Stimulated activated CD8-positive, alpha-beta memory T cell treated with anti-CD3 and anti-CD28 coated beads, Interleukin-4, amount 100 ng/mL, for 48 hours (primary cell): Measurements from ENCODE around the gene PPP2R2C.

Experiments
- DNase-seq: peaks from one replicate; pipeline ENCODE4 v3.0.0-alpha.2; 2020

PPP2R2C gene

DNA sequence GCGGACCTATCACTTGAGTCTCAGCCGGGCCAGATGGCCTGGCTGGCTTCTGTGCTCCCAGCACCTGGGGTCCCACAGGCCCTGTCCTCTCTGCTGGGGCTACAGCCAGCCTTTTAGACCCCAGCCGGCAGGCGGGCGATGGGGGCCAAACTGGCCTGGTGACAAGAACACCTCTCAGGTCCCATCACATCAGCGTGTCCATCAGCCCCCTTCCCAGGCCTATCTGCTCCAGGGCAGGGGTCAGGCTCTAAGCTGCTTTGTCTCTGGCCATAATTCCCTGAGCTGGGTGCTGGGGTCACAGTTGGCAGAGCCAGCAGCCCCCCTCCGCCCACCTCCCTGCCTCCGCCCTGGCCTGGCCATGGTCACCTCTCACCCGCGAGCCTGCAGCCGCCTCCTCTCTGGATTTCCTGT lies 77.7 kb downstream of the PPP2R2C start:
- DNase-seq = no peak

DNA sequence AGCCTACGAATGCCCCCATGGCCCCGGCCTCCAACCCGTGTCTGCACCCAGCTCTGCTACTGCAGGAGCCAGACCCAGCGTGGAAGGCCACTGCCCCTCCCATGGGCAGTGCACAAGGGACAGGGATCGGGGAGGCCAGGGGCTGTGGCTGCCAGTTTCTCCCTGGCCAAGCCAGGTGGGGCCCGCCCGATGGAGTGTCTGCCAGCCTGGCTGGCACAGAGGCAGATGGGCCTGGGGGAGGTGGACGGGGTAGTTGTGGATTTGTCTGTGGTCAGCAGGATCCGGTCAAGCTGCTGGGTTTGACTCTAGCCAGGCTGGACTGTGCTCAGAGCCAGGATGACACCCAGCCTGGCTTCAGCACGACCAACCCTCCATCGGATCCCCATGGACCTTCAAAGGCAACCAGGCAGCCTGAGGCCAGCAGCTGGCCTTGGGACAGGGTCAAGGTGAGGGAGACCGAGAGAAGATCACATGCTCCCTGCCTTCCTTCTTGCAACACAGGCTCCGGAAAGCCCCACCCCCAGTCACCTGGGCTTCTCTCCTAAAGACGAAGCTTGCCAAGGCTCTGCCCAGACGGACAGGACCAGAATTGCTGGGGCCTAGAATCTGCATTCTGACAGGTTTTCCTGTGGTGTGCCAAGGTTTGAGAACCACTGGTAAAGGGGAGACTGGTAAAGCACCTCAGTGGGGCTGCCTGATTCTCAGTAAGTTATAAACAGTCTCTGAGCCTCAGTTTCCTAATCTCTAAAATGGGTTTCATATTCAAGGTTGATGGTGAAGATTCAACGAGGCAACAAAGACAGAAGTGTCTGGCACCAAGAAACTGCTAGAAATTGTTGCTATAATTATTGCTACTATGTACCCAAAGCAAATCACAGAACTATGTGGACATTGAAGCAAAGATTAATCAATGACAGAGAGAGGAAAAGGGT lies 78.6 kb downstream of the PPP2R2C start:
- no peak for DNase-seq

DNA sequence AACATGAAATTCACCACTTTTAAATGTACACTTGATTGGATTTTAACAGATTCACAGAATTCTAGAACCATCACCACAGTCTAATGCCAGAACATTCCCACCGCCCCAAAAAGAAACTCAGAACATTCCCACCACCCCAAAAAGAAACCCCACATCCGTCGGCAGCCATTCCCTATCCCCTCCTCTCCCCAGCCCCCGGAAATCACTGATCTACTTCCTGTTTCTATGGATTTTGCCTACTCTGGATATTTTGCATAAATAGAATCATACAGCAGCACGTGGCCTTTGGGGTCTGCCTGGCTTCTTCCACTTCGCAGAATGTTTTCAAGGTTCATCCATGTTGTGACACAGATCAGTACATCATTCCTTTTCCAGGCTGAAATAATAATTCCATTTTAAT lies 79.3 kb downstream of the PPP2R2C start:
- no peak for DNase-seq

DNA sequence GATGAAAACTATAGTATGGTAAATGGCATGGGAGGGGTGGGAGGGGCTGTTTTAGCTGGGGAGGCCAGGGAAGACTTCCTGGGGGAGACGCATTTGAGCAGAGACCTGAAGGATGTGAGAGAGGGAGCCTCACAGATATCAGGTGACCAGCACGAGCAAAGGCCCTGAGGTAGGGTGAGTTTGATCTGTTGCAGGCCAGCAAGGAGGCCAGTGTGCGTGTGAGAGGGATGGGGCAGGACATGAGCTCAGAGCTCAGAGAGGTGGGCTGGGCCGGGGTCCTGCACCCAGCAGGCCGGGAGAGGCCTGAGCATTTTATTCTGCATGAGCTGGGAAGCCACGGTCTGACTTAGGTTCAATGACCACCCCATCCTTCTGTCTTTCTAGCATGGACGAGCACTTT lies 80.0 kb downstream of the PPP2R2C start:
- no peak for DNase-seq

DNA sequence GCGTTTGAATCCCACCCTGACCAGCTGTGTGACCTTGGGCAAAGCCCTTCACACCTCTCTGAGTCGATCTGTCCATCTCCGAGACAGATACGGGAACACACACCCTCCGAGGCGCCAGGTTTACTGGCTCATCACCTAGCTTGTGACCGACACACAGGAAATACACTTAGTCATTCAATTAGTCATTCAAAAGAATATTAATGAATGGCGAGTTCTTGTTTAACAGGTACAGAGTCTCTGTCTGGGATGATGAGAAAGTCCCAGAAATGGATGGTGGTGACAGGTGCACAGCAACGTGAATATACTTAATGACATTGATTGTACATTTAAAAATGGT lies 80.6 kb downstream of the PPP2R2C start:
- DNase-seq = no peak

DNA sequence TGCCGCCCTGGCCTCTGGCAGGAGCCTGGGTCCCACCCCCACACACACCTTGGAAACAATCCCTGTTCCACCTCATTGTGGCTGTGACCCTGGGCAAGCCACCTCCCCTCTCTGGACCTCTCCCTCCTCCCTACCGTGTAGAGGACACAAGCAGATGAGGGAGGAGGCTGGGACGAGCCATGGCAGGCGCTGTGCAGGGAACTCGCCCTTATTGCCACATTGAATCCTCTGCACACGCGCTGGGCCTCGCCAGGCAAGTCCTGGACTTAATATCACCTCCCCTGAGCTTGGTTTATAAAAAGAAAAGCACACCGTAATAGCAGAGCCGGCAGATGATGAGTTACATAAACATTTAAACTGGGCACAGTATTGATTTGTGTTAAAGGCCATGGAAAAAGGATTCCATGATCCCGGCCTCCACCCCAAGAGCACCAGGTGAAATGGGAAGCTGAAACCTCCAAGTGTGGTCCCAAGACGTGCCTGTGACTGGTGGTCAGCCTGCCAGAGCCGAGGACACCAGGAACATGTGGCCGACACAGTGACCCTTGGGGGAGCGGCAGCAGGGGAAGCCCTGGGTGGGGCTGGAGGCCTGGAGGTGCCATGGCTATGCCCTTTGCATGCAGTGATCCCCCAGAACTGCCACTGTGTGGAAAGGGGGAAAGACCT lies 81.1 kb downstream of the PPP2R2C start:
- no peak for DNase-seq

DNA sequence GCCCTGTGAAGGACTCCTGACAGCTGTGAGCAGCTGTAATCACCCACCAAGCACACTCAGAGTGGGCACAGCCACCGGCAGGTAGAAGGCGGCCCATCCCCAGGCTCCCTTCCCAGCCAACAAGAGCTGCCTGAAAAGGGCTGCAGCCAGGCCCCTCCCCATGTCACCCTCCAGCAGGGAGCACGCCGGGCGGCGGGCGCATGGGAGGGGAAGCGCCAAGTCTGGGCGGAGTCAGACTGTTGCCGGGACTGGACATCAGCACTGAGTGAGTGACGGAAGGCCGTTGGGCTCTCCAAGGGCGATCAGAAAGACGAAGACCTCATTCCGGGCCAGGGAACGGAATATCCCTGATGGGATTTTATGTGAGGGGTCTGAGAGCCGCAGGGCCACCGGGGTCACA lies 82.1 kb downstream of the PPP2R2C start:
- DNase-seq = no peak

DNA sequence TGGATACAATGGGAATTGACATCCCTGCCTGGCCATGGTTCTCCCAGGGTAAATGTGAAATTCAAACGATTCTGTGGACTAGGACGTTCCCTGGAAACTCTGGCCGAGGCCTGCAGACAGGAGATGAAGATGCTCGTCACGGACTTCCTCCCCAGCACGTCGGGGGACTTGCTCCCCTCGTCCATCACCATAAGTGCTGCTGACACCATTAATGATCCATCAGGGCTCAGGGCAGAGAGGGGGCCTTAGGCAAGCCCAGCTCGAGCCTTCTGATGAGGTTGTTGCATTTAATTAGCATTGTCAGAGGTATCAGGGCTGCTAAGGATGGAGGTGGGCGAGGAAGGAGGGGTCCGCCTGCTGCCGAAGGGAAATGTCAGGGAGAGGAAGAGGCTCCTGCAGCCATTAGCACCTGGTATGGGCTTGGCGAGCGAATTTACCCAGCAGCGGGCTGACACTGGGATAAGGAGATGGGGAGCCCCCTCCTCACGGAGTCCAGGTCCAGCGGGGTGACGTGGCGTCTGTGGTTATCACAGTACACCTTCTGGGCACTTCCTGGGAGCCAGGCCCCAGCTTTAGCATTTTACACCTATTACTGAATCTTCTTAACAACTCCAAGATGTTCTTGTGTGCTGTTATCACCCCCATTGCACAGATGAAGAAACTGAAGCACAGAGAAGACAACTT lies 83.1 kb downstream of the PPP2R2C start:
- no peak for DNase-seq

DNA sequence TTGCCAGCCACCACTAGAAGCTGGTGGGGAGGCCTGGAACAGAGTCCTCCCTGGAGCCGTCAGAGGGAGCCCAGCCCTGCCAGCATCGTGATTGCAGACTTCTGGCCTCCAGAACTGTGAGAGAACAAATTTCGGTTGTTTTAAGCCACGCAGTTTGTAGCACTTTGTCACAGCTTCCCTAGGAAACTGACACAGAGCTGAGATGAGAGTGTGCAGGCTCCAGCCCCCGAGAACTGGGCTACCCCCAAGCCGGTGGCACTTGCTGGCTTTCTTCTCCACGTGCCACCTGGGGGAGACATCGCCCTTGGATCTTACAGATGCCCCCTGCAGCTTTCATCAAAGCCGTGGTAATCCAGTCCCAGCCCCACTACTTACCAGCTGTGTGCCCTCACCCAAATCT lies 83.7 kb downstream of the PPP2R2C start:
- no peak for DNase-seq

DNA sequence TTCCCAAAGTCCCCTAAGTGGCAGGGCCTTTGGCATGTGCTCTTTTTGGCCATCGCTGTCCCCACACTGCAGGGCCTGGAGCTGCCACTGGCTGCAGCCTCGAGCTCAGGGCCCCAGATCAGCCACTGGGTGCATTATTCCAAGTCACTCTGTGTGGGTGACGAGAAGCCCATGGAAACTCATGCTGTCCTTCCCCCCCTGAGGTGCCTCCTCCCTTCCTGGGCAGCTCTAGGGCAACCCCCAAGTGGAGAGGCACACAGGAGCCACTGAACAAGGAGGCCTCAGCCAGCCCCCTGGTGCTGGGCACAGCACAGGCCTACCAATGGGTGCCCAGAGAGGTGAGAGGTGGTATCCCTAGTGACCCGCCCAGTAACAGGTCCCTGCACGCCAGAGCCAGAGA lies 84.5 kb downstream of the PPP2R2C start:
- DNase-seq = no peak

DNA sequence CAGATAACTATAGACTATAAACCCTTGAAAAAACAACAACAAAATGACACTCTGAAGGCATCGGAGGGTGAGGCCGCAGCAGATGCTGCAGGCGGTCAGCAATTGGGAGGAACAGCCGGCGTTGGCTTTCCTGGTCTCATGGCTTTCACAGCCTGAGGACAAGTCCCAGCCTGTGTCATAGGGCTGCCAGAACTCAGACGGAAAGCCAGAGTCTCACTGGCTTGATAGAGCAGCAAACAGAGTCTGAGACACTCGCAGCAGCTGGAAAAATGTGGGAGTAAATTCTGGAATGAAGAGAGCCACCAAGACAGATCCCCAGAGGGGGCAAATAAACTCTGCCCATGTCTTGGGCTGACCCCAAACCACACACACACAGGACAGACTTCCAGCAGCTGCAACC lies 86.3 kb downstream of the PPP2R2C start:
- DNase-seq = no peak

DNA sequence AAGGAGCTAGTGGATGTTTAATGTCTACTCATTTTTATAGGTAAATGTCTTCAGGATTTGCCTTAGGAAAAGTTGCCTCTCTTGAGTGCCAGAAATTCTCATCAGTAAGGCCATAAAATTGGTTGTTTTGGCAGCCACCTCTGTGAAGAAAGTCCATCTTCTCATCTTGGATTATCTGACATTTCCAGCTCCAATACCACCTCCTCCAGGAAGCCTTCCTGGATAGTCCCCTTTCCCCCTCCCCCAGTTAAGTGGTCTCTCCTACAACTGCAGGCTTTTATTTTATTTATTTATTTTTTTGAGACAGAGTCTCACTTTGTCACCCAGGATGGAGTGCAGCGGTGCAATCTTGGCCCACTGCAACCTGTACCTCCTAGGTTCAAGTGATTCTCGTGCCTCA lies 87.1 kb downstream of the PPP2R2C start:
- DNase-seq = no peak

DNA sequence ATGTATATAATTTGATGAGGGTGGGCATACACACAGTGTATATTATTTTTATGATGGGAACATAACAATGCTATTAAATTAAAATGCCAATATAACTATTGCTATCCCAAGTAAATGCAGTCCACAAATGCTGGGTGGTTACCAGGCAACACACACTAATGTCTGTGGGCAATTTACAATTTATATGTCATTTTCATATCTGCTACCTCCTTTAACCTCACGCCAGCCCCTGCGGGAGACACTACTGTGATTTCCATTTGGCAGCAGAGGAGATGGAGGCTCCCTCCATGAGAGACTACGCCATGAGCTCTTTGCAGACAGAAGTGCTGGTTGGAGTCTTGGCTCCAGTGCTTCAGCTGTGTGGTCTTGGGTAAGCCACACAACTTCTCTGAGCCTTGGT lies 87.9 kb downstream of the PPP2R2C start:
- no peak for DNase-seq

DNA sequence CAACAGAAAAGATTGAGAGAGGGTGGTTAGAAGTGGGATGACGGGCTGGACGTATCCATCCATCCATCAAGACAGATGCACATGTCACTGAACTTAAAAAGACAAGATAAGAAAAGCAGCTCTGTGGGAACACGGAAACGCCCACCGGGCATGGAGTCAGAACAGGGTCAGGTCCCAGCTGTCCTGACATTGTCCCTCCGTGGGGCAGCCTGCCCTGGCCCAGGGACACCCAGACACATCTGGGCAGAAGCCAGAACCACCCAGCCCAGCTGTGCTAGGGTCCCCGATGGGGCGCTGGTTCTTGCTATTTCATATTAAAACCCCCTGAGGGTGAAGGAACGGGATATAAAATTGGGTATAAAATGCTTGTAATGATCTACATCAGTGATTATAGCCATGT lies 88.5 kb downstream of the PPP2R2C start:
- no peak for DNase-seq

DNA sequence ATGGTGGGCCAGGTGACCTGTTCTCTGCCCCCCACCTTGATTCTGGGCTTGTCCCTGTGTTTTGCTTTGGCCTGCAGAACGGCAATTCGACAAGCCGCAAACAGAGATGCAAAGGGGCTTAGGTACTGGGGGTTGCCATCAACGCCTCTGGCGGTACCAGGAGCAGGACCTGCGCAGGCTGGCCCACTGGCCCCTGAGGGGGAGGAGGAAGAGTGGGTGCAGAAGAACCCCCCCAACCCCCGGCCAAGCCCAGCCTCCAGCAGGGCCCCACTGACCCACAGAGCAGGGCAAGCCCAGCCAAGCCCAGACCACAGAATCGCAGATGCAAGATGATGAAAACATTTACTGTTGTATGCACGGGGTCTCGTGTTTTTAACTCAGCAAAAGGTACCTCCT lies 89.4 kb downstream of the PPP2R2C start:
- DNase-seq = no peak

DNA sequence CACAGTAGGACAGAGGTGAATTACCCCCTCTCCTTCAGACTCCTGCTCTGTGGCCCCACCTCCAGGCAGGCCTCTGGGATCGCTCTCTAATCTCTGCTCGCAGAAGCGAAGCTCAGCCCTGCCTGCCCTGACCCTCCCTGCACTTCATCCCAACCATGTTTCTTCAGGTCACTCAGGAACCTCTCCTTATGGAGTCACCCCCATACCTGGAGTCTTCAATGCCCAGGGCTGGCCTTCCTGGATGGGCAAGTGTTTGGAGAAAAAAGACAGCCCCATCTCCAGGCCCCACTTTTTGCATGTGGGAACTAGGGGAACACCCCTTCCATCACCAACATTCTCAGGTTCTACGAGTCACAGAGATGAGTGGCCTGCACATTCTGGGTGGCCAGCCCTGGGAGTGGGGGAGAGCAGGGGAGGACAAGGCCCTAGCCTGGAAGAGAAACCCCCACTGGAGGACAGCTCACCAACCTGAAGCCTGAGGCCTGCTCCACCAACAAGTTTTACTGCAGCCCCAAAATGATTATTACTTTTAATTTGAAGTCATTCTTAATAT lies 90.8 kb downstream of the PPP2R2C start:
- DNase-seq = no peak

DNA sequence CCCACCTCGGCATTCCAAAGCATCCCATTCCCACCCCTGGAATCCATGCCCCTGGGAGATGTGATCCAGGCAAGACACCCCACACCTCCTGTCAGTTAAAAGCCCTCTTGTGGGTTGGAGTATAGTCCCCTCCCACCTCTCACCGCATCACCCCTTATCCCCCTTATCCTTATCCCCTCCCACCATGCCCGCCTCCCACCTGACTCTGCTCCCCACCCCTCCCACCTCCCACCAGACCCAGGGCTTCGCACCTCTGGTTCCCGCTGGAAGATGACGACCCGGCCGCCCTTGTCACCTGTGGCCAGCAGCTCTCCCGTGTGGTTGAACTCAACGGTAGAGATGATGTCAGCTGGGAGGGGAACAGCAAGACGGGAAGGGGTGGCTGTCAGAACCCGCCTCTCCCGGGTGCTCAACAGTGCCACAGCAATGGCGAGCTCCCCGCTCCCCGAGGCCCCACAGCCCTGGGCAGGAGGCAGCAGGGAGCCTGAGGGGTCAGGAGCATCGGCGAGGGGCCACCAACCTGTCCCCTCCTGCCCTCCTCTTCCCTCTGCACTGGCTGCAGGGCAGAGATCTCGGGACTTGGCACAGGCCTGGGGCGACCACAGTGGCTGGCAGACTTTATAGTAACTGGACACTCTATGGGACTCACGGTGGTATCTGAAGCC lies 91.5 kb downstream of the PPP2R2C start:
- no peak for DNase-seq

DNA sequence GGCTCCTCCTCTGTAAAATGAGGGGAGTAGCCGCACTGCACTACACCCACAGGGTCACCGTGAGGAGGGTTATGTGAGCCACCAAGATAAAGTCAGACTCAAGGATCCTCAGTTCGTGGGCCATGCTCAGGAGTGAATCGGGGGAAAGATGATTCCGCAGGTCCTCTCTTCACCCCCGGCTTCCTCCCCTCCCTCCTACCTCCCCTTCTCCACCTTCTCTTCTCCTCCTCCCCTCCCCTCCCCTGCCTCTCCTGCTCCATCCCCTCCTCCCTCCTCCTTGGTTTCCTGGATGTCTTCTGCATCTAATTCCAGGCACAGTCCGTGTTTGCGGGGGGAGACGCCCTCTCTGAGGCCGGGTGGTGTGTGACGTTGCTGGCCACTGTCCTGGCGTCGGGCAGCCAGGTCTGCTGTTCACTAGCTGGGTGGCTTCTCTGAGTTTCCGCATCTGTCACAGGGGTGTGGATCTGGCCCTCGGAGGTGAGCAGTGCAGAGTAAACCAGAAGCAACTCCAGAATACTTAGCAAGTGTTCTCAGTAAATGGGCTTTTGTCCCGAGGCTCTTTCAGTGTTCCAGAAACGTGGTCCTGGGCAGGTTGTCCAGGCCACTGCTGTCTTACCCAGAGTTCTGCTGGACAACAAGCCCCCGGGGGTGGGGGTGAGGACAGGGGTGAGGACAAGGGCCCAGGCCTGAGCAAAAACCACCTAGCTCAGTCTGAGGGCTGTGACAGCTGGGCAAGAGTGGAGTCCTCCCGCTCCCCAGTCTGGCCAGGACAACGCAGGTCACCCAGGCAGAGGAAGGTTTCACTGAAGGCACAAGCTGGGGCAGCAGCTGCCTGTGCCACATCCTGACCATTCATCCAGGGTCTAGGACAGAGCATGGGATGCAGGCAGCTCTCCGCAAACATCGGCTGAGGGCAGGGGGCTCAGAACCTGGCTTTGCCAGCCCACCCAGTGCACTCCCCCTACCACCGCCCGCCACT lies 92.4 kb downstream of the PPP2R2C start:
- DNase-seq = no peak

DNA sequence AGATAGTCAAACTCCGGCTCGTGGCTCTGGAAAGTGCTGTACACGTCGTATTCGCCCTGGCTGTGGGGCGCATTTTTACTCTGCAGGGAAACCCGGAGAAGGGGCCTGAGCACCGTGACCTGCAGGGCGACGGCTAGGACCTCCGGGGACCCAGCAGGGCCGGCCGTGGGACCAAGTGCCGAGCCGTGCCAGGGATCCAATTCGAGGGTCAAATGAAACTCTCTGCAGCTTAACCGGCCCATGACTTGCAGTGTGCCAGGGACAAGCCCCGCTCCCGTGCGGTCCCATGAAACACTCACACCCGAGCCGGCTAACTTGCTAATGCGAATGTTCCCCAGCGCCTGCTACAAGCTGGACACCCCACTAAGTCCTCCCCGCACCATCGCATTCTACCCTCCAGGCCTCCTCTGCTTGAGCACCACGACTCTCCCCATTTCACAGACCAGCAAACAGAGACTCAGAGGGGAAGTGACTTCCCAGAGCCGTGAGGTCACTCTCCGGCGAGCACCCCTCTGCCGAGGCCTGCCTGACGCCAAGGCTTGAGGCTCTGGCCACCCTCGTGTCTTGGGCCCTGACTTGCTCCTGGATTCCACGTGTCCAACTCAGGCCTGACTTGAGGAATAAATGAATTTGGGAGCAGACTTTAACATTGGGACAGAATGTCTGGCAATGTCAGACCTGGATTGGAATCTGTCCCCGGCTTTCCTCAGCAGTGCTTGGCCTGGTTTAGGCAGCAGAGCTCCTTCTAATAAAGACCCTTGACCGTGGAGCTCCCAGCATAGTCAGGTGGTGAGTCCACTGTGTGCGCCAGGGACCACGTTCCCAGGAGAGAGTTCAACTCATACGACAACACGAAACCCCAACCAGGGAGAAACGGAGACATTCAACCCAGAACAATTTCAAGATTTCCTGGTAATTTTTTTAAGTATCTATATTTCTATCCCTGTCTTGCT lies 93.6 kb downstream of the PPP2R2C start:
- no peak for DNase-seq

DNA sequence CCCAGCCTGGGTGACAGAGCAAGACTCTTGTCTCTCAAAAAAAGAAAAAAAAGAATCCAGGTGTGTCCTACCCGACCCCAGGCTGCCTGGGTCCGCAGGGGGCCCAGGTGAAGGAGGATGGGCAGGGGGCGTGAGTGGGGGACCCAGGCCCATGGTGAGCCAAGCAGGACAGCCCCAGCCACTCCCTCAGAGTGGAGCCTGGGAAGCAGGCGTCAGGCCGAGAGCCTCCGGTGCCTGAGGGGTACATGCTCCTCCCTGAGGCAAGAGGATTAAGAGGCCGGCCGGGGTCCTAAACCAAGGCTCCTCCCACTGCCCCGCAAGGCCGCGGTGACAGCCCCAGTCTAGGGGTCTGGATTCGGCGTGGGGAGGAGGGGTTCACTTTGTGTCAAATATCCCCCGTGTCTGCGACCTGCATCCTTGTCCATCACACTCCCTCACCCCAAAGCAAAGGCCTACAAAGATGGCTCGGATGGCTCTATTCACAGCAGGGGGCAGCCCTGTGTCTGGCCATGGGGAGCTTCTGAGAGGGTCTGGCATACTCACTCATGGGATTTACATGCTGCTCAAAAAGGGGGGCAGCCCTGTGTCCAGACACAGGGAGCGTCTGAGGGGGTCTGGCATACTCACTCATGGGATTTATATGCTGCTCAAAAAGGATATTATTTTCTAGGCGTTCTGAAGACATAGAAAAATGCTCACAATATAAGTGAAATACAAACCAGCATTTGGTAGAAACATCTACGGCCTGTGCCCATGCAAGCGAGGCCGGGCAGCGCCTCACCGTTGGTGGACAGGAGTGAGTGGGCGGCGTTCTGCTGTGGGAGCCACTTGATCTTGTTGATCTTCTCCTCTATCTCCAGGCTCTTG lies 94.6 kb downstream of the PPP2R2C start:
- no peak for DNase-seq
